Retinal pigment epithelial cell (primary cell): ENCODE measurements around the gene APOL6.

Experiments
- DNase-seq: peaks from one replicate; pipeline ENCODE4 v3.0.0-alpha.2; 2010; ENCODE audit warnings: low read depth
- H3K4me3 ChIP-seq: 2 replicates; pipeline ENCODE4 v1.5.1; 2011; ENCODE audit warnings: mild to moderate bottlenecking, low read length, control low read depth, moderate library complexity
- TF ChIP-seq, protein P1 (sequence below): conservative IDR thresholded peaks from 2 replicates; pipeline ENCODE4 v1.5.1; 2011; ENCODE audit warnings: low read depth, low read length, control low read depth, inconsistent platforms

APOL6 gene

DNA sequence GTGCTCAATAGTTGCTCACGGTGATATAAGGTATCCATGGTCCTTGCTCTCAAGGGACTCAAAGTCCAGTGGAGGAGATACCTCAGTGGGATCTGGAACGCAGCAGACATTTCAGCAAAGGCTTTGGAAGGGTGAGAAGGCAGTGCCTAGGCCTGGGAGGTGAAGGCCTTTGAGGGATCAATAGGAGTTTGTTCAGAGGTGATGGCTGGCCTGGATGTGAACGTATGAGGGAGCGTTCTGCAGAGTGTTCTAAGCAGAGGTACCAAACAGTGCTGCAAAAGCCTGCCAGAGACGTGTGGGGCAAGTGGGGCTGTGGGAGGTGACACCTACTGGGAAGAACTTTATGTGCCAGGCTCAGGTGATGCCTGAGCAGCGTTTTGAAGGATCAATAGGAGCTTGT, 23.7 kb upstream of the APOL6 start:
- DNase-seq, result no peak
- TF ChIP-seq, protein P1, sequence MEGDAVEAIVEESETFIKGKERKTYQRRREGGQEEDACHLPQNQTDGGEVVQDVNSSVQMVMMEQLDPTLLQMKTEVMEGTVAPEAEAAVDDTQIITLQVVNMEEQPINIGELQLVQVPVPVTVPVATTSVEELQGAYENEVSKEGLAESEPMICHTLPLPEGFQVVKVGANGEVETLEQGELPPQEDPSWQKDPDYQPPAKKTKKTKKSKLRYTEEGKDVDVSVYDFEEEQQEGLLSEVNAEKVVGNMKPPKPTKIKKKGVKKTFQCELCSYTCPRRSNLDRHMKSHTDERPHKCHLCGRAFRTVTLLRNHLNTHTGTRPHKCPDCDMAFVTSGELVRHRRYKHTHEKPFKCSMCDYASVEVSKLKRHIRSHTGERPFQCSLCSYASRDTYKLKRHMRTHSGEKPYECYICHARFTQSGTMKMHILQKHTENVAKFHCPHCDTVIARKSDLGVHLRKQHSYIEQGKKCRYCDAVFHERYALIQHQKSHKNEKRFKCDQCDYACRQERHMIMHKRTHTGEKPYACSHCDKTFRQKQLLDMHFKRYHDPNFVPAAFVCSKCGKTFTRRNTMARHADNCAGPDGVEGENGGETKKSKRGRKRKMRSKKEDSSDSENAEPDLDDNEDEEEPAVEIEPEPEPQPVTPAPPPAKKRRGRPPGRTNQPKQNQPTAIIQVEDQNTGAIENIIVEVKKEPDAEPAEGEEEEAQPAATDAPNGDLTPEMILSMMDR, result no peak
- no peak overlapping the region for H3K4me3 ChIP-seq

DNA sequence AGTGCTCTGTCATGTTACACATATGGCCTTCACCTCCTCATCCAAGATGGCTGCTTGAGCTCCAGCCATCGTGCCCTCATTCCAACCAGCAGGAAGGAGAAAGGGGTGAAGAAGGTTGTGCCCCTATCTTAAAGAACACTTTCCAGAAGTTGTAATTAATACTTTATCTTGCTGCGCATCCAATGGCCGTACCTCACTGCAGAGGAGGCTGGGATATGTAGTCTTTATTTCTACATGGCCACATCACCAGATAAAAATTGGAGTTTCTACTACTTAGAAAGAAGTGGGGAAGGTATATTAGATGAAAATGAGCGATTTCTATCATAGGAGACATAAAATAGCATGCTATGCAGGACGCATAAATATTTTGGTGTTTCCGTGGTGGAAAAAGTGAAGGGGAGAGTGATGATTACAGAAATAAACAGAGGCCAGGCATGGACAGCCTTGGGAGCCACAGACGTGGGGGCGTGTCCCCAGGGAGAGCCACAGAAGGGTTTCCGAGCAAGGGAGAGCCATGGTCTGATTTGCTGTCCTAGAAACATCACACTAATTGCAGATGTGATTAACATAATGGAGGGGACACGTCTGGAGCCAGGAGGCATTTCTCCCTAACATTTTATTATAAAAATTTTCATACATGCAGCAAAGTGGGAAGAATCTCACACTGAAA, 22.3 kb upstream of the APOL6 start:
- no peak overlapping the region for H3K4me3 ChIP-seq
- TF ChIP-seq, protein P1, result no peak
- DNase-seq, result no peak

DNA sequence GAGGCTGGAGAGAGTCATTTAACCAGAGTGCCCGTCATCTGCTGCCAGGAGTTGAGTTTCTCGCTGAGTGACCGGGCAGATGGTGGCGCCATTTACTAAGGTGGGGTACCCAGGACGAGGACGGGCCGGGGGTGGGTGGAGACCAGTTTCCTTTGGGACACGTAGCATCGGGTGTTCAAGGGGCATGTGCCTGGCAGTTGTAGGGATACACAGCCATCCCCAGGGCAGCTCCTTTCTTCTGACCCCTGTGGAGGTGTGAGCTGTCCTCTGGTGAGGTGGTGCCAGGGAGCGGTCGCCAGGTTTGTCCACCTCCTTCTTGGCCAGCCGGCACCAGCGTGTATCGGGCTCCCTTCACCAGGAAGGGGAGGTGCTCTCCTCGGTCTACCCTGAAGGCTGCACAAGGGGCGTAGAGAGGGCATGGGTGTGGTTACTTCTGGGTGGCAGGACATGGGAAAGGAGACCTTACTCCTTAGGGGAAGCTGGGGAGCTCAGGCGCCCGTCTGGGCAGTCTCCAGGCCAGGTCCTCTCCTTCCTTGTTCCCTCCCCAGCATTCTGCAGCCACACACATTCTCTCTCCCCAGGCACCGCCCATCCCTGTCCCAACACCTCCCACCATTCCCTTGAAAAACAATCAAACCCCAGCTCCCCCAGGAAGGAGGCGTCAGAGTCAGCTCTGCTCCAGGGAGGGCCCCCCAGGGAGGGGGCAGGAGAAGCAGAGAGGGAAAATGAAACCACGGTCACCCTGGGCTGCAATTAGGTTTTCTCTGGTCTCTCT, 20.8 kb upstream of the APOL6 start:
- H3K4me3 ChIP-seq, result peak overlapping the region; percentile 66
- TF ChIP-seq, protein P1, result peak; percentile 55
- no peak for DNase-seq

DNA sequence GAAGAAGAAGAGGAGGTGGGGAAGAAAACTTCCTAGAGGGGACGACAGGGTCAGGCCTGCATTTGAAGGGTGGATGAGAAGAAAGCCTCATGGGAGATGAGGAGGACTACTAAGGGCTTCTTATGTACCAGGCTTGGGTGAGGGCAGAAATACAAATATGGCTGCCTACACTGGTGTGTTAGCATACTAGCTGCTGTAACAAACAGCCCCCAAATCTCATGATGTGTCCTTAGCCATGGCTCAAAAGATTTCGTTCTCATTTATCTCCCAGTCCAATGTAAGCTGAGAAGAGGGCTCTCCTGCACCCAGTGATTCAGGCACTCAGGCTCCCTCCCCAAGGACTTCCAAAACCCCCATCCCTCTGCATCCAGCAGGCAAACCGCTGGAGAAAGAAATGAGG, 19.5 kb upstream of the APOL6 start:
- TF ChIP-seq, protein P1, result no peak
- DNase-seq, result no peak
- no peak overlapping the region for H3K4me3 ChIP-seq

DNA sequence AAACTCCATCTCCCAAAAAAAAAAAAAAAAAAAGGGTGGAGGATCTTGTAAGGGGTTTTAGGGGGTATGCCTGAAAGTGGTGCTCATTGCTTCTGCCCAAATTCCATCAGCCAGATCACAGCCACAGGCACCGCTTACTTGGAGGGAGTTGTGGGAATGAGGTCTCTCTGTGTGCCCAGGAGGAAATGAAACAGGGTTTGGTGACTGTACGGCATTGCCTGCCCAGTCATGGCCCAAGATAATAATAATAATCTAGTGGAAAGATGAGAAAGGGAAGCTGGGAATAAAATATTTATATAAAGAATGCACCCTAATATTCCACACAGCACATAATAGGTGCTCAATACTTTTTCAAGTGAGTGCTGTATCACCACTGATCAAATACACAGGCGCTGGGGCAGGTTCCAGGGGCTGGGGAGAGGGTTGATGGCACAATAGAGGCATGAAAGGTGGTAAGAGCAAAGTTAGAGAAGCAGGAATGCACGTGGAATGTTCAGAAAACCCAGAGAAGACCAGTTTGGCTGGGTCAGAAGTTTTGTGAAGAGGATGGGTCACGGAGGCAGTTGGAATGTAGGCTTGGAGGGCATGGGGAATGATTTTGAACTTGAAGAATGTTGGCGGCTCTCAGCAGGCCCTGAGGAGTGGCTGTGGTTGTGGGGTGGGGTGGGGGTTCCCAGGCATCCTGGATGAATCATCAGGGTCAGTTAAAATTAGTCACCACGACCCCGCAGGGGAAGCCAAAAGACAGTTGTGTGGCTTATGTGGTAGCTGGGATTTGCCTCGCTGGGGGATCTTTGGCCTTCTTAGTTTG, 18.6 kb upstream of the APOL6 start:
- TF ChIP-seq, protein P1, result no peak
- peak; percentile 73 for DNase-seq
- no peak overlapping the region for H3K4me3 ChIP-seq

DNA sequence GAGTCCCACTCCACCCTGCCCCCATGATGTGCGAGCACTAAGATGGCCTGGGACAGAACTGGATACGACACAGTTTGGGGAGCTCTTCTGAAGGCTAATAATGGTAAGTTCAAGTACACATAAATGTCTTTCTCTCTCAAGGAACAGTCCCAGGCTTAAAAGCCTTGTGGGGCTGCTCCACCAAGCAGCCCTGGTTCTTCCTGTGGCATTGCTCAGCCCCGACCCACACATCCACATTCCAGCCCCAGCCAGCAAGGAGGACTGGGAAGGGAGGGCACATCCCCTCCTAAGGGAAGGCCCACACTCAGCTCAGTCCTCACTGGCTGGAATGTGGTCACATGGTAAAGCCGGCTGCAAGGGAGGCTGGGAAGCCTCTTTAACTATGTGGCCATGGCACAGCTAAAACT, 17.9 kb upstream of the APOL6 start:
- TF ChIP-seq, protein P1, result no peak
- no peak overlapping the region for H3K4me3 ChIP-seq
- no peak for DNase-seq
